Caki2 (cell line): Measurements from ENCODE around the gene CDH13. TPM values are rescaled to one million over a fixed set of nuclear protein-coding genes. Genes with fewer than 3 reads are reported as not detected.

Experiments used
- DNase-seq: peaks from one replicate; pipeline ENCODE4 v3.0.0-alpha.2; 2015; ENCODE audit warnings: low read depth
- in situ Hi-C: cut with HindIII; loops from 2 replicates; pipeline ENCODE4 v1.10.0; 2016; ENCODE audit warnings: low sequenced_read_pairs, low pct_unique_long_range_greater_than_20kb, mixed read lengths
- total RNA-seq: library from RNA; depleted of rRNA; stranded (reverse); fragments of >200 nt; shearing (Covaris generic); gene quantifications from 2 replicates; pipeline ENCODE4 v1.2.3, GENCODE V29; 2014; ENCODE audit warnings: low replicate concordance

CDH13 gene
- total RNA-seq, 1 experiment from 2014 or later, result not detected

GRCh38 chr16:83728492-83728891, 1101.7 kb downstream of the CDH13 start:
- DNase-seq, result no peak
- in situ Hi-C loops, result no loop called here

- in situ Hi-C loops, result no loop called here
- DNase-seq, result no peak
Measured at GRCh38 chr16:83730812-83731211, 1104.0 kb downstream of the CDH13 start.

- in situ Hi-C loops, result no loop called here
- DNase-seq, result no peak
Measured at GRCh38 chr16:83732536-83732935, 1105.8 kb downstream of the CDH13 start.

- in situ Hi-C loops, result no loop called here
- no peak for DNase-seq
Measured at GRCh38 chr16:83733301-83733700, 1106.5 kb downstream of the CDH13 start.

DNA sequence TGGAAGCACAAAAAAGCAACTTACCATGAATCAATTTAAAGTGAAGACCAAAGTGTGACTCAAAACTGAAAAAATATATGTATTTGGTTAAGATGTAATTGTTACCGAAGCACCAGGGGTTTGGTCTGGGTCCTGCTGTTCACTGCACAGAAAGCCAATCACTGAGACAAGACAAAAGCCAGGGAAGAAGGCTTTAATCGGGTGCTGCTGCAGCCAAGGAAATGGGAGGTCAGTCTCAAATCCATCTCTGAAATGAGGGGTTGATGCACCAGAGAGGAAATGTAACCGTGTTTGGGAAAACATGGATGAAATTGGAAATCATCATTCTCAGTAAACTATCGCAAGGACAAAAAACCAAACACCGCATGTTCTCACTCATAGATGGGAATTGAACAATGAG, 1107.4 kb downstream of the CDH13 start:
- in situ Hi-C loops, result no loop called here
- no peak for DNase-seq

GRCh38 chr16:83737729-83738354, 1111.1 kb downstream of the CDH13 start:
- no peak for DNase-seq
- in situ Hi-C loops, result no loop called here

DNA sequence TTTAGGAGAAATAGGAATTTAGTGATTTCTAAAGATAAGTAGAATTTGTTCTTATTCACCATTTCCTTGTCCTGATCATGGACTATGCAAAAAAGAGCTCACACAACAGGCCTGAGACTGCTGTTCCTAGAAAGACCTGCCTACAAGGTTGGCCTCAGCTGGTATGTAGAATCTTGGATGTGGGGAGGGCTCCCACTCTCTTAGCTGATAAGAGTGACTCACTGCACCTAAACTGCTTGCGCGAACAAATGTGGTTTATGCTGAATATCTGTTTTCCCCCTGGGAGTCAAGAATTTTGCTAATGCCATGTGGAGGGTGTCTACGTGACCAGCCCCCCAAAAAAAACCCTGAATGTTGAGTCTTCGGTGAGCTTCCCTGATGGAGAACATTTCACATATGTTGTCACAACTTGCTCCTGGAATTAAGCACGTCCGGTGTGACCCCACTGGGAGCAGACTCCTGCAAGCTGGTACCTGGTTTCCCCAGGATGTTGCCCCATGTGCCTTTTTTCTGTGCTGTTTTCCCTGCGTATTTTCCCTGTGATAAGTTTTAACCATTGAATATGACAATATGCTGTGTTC, 1112.2 kb downstream of the CDH13 start:
- in situ Hi-C loops, result no loop called here
- no peak for DNase-seq

DNA sequence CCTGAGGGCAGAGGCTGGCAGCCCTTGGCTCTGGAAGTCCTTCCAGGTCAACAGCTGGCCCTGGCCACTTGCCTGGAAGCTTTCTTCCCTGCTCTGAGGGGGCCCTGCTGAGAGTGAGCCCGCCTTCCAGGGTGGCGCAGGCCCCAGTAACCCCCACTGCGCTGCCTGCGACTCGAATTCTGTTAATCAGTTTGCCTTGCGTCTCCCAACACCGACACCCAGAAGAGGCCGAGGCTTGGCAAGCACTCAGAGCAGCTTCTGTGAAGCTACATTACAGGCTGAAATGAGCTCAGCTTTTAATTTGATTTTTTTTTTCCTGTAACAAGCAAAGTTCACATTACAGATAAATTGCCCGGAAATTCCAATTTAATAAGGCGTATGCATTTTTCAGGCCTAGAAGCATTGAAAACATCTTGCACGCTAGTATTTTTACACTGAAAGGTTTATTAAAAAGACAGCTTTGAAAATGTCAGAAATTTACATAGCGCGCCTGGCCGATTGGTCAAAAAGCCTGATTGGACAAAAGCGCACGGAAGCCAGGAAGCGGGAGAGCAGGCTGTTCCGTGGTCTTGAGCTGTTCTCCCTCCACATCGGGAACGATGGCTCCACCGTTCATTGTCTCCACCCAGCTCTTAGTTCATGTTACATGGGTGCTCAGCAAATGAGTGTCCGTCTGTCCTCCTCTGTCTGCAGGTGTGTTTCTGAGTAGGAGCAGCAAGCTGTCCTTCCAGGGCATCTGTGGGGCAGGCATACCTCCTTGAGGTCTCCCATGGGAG, 1115.5 kb downstream of the CDH13 start:
- in situ Hi-C loops, result no loop called here
- DNase-seq, result no peak

DNA sequence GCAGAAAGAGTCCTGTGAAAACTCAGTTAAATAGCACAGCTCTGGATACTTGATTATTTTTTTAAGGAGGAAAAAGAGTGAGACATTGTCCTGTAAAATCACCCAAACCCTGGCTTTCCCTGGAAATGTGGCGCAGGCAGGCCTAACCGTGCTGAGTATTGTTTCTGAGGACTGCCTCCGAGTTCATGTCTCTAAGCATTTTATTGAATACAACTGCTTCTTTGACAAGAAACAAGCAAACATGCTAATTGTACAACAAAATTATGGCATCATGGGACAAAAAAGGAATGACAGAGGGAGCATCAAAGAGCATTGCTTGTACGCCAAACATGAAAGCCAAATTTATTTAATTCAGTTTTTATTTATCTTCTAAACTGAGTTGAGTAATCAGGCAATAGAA, 1116.5 kb downstream of the CDH13 start:
- DNase-seq, result no peak
- in situ Hi-C loops, result no loop called here

DNA sequence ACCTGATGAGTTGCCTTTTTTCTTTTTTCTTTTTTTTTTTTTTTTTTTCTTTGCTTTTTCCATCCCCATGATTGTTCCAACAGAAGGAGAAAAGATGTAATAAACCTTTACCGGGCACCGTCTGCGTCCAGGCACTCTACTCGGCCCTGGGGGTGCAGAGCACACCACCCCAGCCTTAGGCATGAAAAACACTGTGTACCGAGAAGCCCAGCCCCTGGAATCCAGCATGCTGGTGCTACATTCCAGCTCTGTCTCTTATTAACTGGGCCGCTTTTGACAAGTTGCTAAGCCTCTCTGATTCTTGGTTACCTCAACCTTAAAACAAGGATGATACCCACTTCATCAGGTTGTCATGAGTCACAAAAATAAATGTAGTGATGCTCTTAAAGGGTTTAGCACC, 1117.0 kb downstream of the CDH13 start:
- in situ Hi-C loops, result no loop called here
- no peak for DNase-seq

DNA sequence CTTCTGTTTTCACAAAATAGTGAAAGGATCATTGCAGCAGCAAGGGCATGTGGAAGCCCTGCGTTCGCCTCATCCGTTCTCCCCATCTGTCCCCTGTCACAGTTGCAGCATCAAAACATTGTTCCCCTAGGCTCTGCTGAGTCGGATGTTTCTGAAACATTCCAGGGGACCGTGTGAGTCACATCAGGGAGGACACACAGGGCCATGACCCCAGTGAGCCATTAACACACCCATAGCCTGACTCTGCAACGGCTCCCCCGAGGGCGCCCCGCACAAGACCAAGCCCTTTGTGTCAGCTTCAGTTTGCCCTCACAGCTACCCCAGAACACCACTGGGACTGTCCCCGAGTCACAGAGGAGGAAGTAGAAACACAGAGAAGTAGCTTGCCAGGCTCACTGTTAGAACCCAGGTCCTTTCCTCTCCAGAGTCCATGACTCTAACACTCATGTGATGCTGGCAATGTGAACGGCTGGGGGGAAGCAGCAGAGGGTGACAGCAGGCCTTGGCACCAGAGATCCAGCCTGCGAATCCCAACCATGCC, 1117.7 kb downstream of the CDH13 start:
- DNase-seq, result peak; percentile 89

DNA sequence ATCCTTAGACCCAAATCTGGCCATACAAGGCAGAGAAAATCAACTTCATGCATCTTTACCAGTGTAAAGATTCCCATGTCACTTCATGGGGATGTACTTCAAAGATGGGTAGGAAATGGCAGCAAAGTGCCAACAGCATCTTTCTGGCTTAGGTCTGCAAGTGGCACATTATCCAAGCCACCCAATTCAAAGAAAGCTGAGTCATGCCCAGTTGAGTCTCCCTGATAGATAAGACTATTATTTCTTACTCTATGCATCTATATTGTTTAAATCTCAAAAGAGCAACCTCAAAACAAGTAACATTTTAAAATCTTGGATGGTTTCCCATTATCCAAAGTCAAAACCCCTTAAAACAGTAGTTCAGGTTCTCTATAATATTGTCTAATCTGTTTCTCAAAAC, 1119.8 kb downstream of the CDH13 start:
- in situ Hi-C loops, result no loop called here
- DNase-seq, result no peak

More for the DNA sequence above, 1117.7 kb downstream of the CDH13 start:
- in situ Hi-C loops, result no loop called here

GRCh38 chr16:83747936-83748335, 1121.2 kb downstream of the CDH13 start:
- DNase-seq, result no peak
- in situ Hi-C loops, result no loop called here

DNA sequence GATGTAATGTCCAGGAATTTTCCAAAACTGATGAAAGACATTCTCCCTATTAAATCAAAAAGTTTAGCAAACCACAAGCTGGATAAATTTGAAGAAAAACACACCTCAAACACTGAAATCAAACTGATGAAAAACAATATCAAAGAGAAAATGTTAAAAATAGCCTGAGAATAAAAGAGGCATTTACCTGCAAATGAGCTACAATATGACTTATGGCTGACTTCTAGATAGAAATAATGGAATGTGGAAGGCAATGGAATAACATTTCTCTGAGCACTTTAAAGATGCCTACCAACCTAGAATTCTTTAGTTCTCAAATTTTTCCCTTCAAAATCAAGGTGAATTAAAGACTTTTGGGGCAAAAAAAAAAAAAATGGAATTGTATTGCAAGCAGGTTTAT, 1128.6 kb downstream of the CDH13 start:
- in situ Hi-C loops, result no loop called here
- no peak for DNase-seq

DNA sequence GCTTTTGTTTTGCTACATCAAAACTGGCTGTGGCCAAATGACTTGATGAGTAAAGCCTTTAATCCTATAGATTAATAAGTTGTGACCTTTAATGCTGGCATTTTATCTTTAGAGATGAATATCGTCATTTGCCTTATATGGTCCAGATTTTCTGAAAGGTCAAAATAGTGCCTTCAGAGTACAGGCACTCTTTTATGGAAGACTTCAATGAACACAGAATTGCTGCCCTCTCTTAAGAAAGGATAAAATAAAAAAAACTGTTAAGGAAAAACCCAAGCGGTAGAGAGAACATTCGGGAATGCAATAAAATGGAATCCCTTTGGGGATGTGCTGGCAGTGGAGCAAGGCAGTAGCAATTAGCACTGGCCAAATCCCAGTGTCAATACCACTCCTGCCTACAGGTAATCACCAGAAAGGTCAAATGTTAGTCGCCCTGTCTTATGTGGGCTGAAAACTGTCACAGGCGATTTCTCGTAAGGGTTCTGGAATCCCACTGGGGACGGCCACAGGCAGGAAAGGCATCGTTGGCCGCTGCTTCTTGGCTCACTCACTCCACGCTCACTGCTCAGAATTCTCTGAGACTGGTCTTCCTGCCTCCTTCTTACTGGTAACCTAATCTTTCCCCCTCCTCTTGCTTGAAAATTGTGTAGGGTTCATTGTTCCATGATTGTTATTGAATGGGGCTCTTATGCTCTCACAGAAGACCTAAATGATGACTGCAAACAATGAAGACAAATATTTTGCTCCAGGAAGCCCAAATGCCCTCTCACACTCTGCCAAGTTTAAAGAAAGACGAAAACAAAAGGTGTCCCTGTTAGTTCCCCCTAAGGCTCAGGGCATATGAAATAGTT, 1135.6 kb downstream of the CDH13 start:
- DNase-seq, result no peak
- in situ Hi-C loops, result no loop called here

DNA sequence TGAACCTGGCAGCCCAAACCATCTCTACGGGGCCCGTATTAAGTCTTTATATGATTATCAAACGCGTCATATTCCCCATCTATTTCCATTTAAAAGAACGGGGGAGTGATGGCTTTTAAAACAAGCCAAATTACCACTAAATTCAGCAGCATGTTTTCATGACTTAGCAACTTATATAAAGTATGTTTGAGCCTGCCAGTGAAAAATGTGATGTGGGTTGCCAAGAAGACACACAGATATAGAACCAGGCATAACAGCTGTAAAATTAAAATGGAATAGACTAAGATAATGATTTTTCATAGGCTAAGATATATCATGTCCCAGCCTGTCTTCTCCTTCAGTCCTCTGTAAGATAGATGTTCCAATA, 1136.2 kb downstream of the CDH13 start:
- no peak for DNase-seq
- in situ Hi-C loops, result no loop called here

DNA sequence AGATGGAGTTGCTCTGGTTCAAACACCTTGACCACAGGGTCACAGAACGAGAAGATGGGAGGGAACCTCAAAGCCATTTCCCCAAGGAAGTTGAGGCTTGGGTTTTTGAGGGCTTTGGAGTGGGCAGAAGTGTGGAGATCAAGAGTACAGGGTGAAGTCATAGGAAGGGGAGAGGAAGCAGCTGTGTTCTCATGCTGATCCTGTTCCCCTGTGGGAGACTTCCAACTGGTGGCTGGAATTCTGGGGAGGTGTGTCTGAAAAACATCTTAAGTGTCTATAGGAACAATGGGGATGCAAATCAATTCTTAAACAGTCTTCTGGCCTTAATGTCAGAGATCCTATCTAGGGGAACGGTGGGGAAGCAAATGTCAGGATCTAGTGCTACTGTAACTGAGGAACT, 1142.2 kb downstream of the CDH13 start:
- in situ Hi-C loops, result no loop called here
- no peak for DNase-seq

- DNase-seq, result no peak
- in situ Hi-C loops, result no loop called here
Measured at GRCh38 chr16:83769397-83770008, 1142.7 kb downstream of the CDH13 start.
